ENCODE results near the gene TEAD4.

DNA sequence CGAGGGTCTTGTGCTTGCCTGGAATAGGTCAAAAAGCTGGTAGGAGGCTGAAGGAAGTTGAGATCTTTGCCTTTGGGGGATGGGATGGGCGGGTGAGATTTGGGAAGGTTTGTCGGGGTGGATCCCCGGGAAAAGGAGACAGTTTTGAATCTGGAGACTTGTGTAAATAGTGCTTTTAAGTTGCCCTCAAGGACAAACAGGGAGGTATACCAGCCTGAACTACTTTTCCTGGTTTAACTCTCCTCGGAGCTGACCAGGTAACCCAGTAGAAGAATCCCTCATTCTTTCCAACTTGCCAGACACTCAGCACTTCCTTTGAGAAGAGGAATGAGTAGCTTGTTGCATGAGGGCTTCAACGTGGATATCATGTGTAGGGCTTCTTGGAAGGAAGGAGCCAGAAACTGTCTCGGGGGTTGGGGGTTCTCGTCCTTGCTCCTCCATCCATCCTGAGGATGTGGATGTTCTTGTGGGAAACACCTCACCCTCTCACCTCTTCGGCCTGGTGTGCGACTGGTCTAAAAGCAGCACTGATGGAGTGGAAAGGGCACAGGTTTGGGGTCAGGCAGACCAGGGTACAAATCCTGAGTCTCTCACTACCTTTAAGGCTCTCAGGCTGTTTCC is 1.9 kb downstream of the TEAD4 start:
- TF ChIP-seq GATA2 (IDR thresholded peaks at IDR 0.05; ENCODE audit: low read depth, low read length) (no peak), GATA3 (IDR thresholded peaks at IDR 0.05; ENCODE audit: low read depth, low read length) (no peak)
